ENCODE measurements around the gene LPIN3. TPM values are rescaled to one million over a fixed set of nuclear protein-coding genes. Genes with fewer than 3 reads are reported as not detected.
A peak's percentile ranks its signal among the peaks of the same experiment; 100 is the strongest.

LPIN3 gene
- total RNA-seq, 1 experiment from 2014 or later = 6.0 TPM

DNA sequence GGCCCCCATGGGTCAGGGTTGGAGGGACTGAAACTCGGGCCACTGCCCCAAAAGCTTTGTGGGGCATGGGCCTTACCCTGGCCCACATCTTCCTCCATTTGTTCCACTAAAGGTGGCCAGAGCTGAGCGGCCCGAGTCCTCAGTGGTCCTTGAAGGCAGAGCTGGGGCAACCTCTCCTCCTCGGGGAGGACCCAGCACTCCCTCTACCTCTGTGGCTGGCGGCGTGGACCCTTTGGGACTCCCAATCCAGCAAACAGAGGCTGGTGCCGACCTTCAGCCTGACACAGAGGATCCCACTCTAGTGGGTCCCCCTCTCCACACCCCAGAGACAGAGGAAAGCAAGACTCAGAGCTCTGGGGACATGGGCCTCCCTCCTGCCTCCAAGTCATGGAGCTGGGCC, 9.3 kb downstream of the LPIN3 start:
- DNase-seq (ENCODE audit: low read depth) = no peak

DNA sequence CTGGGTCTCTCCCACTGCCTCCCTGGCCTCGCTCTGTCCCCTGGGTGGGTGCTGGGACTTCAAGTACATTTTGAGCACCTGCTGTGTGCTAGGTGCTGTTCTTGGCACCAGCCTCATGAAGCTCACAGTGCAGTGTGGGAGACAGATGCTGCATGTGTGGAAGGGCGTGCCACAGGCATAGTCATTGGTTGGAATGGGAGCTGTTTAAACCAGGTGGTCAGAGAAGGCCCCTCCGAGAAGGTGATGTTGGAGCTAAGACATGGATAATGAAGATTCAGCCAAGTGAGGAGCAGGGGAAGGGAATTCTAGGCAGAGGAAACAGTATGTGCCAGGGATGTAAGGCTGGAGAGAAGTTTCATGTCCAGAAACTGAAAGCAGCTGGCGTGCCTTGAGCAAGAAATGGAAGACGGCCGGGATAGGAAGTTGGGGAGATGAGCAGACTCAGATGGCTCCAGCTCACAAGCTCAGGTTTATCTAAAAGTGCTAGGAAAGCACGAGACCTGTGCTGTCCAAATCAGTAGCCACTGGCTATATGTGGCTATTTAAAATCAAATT, 9.9 kb downstream of the LPIN3 start:
- no peak for DNase-seq (ENCODE audit: low read depth)

GRCh38 chr20:41352106-41352505, 11.5 kb downstream of the LPIN3 start:
- no peak for DNase-seq (ENCODE audit: low read depth)

DNA sequence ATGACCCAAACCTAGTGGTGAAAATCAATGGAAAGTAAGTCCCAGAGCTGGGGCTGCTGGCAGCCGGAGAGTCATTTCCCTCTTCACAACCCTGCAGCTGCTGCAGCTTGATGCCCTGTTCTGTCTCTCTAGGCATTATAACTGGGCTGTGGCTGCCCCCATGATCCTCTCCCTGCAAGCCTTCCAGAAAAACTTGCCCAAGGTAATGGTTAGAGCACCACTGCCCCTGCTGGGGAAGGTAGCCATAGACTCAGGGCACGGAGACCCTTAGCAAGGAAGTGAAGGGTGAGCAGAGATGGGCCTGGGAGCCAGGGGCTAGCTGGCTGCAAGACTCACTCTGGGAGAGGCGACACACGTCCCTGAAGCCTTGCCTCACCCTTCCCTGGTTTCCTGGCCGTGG, 12.0 kb downstream of the LPIN3 start:
- DNase-seq (ENCODE audit: low read depth) = no peak

GRCh38 chr20:41353530-41353929, 12.9 kb downstream of the LPIN3 start:
- no peak for DNase-seq (ENCODE audit: low read depth)

- DNase-seq (ENCODE audit: low read depth) = no peak
Measured at GRCh38 chr20:41355192-41355591, 14.6 kb downstream of the LPIN3 start.

GRCh38 chr20:41355598-41356203, 15.1 kb downstream of the LPIN3 start:
- no peak for DNase-seq (ENCODE audit: low read depth)

DNA sequence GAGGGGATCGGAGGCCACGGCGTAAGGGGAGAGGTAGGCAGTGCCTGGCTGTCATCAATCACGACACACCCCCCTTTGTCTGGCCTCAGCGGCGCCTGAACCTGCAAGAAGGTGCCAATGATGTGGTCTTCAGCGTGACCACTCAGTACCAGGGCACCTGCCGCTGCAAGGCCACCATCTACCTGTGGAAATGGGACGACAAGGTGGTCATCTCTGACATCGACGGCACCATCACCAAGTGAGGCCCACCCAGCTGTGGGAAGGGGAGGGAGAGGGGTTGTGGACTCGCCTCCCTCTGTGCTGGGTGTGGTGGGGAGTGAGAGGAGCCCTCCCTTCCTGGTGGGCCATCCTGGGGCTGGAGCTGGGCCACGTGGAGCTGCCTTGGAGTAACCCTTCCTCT, 16.3 kb downstream of the LPIN3 start:
- no peak for DNase-seq (ENCODE audit: low read depth)

DNA sequence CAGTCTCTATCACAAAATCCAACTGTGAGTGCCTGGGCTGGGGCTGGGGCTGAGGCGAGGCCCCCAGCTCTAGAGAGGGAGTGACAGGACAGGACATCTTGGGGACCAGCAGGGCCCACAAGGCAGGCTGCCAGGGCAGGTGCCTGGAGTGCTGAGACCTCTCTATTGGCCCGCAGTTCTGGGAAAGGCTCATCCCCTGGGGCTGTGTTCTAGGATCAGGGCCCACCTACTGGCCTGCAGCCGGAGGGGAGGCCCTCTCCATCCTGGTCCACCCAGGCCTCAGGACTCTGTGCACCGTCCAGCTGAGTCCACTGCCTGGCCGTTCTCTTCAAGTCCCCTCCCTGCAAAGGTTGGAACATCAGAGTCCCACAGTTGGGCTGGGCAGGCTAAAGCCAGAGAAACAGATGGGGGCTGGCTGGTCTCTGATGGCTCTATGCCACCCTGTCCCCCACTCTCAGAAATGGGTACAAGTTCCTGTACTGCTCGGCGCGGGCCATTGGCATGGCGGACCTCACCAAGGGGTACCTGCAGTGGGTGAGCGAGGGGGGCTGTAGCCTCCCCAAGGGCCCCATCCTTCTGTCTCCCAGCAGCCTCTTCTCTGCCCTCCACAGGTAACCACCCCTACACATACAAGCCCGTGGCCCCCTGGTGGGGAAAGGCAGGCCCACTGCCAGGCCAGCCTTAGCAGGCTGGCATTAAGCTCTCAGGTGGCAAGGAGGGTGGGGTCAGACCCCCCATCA, 17.0 kb downstream of the LPIN3 start:
- DNase-seq (ENCODE audit: low read depth) = no peak

- no peak for DNase-seq (ENCODE audit: low read depth)
Measured at GRCh38 chr20:41358230-41358629, 17.6 kb downstream of the LPIN3 start.

DNA sequence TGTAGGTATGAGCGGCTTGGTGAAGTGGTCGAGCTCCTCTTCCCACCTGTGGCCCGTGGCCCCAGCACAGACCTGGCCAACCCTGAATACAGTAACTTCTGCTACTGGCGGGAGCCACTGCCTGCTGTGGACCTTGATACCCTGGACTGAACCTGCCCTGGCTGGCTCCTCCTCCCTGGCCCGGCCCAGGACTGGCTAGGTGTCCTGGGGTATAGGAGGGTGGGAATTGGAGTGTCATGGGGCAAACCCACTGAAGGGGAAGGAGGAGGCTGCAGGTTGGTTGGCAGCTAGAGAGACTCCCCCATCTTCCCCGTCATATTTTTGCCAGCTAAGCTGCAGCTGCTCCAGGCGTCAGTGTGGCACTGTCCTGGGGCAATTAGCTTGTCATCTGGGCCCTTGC, 18.1 kb downstream of the LPIN3 start:
- no peak for DNase-seq (ENCODE audit: low read depth)

GRCh38 chr20:41359541-41360011, 19.0 kb downstream of the LPIN3 start:
- no peak for DNase-seq (ENCODE audit: low read depth)

- no peak for DNase-seq (ENCODE audit: low read depth)
Measured at GRCh38 chr20:41360831-41361756, 20.5 kb downstream of the LPIN3 start.

DNA sequence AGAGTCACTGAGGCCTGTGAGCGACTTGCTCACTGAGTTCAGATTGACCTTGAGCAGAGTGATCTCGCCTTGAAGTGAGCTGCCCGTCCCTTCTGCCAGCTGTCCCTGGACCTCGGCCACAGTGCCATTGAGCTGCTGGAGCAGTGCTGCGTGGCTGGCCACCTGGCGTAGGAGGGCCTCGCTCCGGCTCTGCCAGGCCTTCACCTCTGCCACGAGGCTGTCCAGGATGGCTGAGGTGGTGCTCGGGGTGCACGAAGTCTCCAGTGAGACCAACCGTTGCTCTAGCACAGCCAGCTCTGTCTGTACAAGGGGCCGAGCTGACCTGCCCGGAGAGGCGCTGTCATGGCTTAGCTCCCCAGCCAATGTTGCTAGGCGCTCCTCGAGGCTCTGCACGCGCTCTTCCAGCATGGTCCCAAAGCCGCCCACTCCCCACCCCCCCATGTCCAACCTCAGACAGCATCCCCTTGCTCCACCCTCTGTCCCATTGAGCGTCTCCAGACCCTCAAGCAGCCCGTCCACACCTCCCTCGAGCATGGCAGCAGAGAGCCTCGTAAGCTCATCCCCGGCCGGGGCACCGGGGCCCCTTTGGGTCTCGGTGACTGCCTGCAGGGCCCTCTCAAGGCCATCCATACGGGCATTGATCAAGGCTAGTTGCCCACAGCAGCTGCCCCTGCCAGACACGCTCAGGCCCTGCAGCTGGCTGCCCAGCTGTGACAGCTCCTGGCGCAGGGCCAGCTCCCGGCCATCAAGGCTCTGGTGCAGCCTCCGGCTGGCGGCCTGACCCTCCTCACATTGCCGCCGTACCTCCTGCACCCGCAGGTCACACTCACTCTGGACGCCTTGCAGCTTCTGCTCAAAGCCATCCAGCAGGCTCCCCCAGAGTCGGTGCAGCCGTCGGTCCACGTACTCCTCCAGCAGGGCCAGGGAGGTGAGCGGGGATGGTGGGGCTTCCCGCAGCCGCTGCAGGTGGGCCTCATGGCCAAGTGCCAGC, 21.4 kb downstream of the LPIN3 start:
- no peak for DNase-seq (ENCODE audit: low read depth)

DNA sequence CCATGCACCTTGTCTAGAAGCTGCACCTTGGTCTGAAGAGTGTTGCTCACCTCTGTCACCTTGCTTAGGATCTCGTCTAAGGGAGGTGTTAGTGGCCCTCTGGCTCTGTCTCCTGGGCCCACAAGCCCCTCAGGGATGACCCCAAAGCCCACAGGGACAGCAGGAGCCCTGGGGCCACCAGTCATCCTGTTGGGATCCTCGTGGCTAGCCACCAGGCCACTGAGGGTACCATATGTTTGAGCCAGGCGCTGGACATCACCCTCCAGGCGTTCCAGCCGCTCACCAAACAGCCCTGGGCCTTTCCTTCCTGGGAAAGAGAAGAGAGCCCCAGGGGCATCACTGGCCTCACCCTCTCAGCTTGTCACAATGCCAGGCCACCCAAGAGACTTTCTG, 22.1 kb downstream of the LPIN3 start:
- DNase-seq (ENCODE audit: low read depth) = peak; percentile 26

GRCh38 chr20:41363601-41364000, 23.0 kb downstream of the LPIN3 start:
- DNase-seq (ENCODE audit: low read depth) = no peak

DNA sequence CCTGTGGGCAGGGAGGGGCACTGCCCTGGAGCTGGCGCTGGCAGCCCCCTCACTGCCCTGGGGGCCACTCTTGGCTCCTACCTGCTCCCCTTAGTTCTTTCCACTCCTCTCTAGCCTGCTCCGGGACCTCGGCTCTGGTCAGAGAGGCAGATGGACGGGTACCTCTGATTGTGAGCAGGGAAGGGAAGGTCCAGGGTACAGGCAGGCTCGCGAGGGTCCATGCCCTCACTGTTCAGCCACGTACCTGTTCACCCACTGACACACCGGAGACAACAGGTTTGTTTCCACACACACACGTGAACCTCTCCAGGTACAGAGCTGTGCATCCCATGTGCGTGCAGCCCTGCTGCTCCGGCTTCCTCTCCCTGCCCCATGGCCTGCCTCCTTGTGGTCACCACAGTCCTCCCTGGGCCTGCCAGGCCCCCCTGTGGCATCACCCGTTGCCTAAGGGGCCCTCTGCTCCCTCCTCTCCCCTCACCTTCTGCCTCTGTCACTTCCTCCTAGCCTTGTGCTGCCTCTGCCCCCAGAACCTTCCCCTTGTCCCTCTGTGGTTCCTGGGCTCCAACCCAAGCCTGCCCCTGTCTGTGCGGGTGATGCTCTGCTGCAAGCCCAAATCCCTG, 23.7 kb downstream of the LPIN3 start:
- DNase-seq (ENCODE audit: low read depth) = no peak

- no peak for DNase-seq (ENCODE audit: low read depth)
Measured at GRCh38 chr20:41364967-41365765, 24.5 kb downstream of the LPIN3 start.

GRCh38 chr20:41365777-41366545, 25.3 kb downstream of the LPIN3 start:
- DNase-seq (ENCODE audit: low read depth) = no peak

All from RPMI7951 (cell line).